Hematopoietic multipotent progenitor cell treated with erythropoietin and hydrocortisone succinate and interleukin-3 and kit ligand, for 4 days (in vitro differentiated cells): ENCODE measurements around the gene MGAT3.
A peak's percentile ranks its signal among the peaks of the same experiment; 100 is the strongest.
"Not testable (repeated sequence)": the region's sequence is repeated elsewhere in the genome, so short reads cannot be mapped to it uniquely, and the experiment has no call there.

ENCODE experiments used
- DNase-seq: peaks from one replicate; pipeline ENCODE4 v3.0.0-alpha.2; 2015

Gene MGAT3

DNA sequence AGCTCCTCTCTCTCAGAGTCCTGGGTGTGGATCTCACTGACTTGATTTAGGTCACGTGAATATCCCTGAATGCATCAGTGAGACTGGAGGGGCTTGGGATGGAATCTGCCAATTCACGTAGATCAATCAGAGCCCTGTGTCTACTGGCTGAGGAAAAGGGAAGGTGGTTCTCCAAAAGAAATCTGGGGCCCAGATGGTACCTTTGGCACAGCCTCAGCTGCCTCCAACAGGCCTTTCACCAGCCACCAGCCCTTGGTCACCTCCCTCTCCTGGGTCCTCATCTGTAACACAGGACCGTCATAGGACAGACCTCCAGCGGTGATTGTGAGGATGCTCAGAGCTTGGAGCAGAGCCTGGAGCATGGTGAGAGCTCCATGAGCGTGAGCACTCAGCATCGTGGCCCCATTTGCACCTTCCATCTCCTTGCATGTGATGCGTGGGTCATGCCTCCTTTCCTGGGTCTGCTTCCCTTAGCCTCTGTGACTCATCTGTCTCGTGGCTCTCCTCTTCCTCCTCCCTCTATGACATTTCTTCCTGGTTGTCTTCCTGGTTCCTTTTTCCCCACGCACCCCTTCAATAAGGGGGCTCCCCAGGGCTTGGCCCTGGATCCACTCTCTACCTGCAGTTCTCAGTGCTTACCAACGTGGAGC lies 37.8 kb downstream of the MGAT3 start:
- no peak for DNase-seq

DNA sequence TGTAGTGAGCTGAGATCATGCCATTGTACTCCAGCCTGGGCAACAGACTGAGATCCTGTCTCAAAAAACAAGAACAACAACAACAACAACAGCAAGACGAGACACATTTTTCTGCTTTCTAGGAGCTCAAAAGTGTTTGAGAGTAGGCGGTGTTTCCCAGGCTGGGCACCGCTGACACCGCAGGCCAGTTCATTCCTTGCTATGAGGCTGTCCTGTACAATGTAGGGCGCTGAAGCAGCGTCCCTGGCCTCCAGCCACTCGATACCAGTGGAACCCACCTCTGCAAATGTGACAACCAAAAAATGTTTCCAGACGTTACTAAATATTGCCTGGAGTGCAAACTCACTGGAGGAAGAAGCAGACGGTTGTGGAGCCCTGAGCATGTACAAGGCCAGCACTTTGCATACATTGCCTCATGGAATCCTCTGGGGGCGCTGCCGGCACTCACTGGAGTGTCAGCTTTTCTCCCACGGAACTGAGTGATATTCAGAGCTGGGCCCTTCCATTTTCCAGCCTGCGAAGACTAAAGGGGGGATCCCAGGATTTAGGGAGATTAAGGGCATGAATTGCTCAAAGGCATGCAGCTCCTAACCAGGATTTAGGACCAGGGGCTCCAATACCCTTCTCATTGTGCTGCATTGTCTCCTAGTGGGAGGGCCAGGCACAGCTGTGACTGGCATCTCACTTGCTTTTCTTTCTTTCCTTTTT lies 39.5 kb downstream of the MGAT3 start:
- peak; percentile 92 for DNase-seq

DNA sequence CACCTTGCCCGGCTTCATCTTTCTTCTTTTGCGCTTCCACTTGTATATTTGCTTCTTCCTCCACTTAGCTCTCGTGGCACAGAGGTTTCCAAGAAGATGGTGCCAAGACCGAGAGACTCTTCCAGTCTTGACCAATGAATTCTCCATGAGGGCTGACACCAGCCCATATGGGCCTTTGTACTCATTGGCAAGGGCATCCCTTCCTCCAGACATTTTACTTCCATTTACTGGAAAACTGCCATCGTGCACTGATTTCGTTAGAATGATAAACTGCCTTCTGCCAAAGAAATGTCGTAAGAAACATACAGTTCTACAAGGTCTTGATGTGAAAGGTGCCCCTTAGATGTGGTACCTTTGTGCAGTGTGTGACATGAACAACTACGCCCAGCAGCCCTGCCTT lies 40.6 kb downstream of the MGAT3 start:
- DNase-seq = no peak

DNA sequence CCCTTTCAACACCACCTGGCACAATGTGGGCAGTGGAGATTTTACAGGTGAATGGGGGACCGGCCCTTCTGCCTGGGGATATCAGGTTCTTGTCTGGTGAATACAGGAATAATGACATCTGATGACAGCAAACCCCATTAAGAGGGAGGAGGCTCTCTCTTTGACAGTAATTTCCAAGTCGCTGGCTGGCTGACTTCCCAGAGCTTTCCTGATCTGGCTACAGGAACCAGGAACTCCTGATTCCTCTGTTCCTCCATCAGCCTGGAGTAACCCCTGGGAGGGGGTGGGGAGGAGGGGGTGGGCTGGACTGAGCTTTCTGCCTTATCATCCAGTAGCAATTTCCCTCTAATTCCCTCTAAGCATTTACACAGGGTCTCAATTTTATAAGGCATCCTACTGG lies 41.6 kb downstream of the MGAT3 start:
- DNase-seq = no peak

DNA sequence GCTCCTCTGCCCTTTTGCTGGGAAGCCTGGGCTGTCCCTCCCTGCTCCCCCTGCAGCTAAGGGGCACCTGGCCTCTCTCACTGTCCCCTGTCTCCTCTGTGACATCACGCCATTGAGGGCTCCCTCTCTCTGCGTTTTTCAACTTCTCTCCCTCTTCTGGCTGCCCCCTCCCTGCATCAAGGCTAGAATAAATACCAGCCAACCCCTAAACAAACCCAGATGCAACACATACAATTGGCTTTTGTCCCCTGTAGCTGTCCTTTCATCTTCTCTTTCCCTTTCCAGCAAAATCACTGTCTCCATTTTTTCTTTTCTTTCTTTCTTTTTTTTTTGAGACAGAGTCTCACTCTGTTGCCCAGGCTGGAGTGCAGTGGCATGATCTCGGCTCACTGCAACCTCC lies 42.0 kb downstream of the MGAT3 start:
- DNase-seq = no peak

DNA sequence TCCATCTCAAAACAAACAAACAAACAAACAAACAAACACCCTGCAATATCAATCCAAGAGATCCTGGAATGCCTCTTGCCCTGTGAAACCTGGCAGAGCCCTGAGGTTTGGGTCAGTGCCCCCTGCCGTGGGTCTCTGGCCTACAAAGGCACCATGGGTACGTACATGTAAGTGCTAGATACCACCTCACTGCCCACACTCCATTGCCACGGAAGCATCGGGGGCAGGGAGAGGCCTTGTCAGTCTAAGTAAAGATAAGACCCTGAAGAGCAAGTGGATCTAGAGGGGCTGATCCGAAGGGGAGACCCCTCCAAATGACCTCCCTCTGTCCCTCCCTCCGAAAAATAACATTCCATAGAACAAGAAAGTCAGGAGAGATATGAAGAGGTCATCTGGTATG lies 43.3 kb downstream of the MGAT3 start:
- no peak for DNase-seq

DNA sequence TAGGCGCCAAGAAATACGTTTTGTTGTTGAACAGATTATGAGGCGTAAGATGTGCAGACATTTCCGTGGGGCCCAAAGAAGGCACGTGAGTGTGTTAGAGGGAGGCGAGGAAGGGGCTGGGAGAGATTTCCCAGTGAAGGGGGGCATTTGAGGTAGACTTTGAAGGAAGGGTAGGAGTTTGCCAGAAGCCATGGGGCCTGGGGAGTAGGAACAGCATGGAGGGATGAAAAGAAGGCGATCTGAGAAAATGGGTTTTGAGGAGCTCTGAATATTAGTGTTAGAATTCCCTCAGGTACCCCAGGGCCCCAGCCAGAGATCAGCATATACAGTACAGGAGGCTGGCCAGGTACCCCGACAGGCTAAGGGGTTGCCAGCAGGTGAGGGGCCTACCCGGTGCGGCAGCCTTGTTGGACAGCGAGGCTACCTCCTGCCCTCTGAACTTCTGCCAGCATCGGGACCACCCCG lies 44.9 kb downstream of the MGAT3 start:
- no peak for DNase-seq

DNA sequence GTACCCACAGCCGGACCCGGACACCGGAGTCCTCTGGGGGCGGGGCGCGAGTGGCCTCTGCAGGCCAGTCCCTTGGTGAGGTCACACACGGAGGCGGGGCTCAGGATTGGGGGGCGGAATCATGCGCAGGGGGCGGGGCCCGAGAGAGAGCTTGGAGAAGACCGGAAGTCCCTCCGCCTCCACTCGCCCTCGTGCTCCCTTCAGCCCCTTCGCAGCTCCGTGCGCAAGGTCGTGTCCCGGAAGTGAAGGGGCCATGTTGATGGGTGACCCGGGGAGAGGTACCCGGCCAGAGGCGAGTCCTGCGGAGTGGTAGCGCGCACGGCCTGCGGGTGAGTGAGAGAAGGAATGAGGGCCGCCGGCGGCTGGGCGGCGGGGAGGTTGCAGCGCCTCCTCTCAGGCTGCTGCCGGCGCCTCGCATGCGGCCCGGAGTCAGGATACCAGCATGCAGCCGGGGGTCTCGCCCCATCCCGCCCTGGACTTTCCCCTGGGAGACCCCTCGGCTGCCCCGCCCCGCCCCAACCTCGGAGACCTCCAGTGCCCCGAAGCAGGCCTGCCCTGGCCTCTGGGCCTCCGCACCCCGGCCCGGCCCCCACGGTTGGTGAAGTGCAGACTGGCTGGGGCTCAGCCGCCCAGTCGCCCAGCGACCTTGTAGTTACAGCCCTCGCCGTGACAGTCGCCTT lies 45.4 kb downstream of the MGAT3 start, which contains the start of gene MIEF1:
Gene MIEF1 (plus strand): TSS at position 182 of the 680 bp plus-strand sequence. CDS start 9,005 bp downstream, outside the sequence.
- peak; percentile 99 for DNase-seq

DNA sequence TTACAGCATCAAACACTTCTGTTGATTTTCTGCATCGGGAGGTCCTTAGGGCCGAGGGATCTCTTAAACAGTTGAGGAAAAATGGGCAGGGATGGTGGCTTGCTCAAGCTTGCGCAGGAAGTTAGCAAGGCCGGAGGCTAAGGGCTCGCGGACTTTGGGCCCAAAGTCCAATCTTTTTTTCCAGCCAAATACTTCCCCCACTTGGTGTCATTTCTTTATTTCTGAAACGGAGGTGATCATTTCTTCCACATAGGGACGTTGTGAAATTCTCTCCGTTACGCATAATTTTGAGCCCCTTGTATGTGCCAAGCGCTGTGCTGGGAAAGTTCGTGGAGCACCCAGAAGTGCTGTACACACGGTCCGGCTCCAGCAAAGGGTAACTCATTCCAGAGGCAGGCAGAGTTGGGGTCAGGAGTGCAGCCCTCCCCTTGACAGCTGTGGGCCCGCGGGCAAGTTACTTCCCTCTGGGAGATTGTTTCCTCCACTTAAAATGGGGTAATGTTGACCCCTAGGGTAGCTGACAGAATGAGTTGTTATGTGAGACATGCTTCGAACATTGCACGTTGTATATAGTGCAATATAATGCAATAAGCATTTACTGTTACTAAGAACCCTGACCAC lies 46.1 kb downstream of the MGAT3 start:
- peak; percentile 46 for DNase-seq

DNA sequence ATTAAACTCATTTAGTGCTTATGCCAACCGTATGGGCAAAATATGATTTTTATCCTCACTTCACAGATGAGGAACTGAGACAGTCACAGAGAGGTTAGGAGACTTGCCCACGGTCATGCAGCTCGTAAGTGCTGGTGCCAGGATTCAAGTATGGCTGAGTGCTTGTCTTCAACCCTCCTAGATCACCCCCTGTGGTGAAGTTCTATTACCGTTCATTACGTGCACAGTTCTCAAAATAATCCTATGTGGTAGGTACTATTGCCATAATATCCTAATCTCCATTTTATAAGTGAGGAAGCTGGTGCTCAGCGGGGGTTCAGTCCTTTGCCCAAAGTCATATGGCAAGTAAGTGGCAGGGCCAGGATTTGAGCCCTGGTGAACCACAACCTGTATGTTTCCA lies 46.8 kb downstream of the MGAT3 start:
- DNase-seq = peak; percentile 57

DNA sequence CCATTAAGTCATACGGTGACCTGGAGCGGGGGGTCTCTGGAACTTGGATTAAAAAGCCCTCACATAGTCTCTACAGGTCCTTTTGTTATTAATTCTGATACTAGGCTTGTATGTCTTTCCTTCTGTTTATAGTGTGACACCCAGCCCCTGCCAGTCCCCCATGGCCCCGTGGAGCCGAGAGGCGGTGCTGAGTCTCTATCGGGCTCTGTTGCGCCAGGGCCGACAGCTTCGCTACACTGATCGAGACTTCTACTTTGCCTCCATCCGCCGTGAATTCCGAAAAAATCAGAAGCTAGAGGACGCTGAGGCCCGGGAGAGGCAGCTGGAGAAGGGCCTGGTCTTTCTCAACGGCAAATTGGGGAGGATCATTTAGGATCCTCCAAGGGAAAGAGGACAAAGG lies 47.3 kb downstream of the MGAT3 start:
- DNase-seq = no peak

DNA sequence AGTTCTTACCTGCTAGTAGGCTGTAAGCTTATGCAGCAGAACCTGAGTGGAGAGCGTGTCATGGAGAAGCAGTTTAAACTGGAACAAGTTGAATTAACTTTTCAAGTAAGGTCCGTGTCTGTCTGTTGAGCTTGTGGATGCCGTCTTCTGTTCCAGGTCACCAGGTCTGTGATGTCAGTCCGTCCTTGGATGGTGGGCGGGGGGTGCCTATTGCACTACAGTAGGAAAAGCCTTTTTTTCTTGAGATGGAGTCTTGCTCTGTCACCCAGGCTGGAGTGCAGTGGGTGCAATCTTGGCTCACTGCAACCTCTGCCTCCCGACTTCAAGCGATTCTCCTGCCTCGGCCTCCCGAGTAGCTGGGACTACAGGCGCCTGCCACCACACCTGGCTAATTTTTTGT lies 50.2 kb downstream of the MGAT3 start:
- DNase-seq = not testable (repeated sequence)

DNA sequence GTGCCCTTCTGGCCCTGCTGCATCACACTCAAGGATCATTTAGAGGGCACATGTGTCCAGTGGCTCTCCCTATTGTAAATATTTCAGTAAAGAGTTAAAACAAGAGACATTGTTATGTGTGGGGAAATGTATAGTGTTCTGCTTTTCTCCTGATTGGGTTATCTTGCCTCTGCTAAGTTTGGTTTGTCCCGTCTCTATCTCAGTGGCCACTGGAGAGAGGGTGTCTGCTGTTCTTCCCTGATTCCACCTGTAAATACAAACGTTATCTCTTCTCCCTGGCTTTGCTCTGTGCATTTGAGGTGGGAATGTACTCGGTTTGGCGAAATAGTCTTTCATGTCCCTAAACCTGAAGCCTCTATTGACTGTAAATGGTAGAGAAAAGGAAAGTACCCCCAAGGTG lies 51.6 kb downstream of the MGAT3 start:
- DNase-seq = peak; percentile 58

DNA sequence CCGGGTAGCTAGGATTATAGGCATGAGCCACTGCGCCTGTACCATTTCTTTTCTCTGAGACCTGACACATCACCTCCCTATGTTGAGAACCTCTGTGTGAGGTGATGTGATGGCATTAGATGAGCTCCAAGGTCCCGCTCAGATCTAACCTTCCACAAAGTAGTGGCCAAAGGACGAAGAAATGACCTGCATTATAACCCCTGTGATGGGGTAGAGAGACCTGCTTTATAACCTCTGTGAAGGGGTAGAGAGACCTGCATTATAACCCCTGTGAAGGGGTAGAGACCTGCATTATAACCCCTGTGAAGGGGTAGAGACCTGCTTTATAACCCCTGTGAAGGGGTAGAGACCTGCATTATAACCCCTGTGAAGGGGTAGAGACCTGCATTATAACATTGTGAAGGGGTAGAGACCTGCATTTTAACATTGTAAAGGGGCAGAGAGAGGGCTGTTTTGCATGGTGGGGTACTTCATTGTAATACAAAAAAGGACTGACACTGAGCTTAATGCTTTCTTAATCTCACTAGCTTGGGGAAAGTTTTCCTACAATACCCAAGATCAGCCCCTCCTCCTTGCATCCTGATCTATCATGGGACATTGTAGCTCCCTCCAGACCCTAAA lies 53.8 kb downstream of the MGAT3 start:
- DNase-seq = no peak

DNA sequence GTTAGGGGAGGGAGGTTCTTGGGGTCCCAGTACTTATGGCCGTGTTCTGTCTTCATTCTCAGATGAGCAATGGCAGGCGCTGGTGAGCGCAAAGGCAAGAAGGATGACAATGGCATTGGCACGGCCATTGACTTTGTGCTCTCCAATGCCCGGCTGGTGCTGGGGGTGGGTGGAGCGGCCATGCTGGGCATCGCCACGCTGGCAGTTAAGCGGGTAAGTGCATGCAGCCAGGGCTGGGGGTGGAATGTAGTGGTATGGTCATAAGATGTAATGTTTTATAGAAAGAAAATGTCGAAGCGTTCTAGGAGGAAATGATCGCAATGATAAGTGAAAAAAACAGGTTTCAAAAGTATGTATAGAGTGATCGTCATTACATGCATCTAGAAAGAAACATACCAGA lies 54.4 kb downstream of the MGAT3 start:
- no peak for DNase-seq

DNA sequence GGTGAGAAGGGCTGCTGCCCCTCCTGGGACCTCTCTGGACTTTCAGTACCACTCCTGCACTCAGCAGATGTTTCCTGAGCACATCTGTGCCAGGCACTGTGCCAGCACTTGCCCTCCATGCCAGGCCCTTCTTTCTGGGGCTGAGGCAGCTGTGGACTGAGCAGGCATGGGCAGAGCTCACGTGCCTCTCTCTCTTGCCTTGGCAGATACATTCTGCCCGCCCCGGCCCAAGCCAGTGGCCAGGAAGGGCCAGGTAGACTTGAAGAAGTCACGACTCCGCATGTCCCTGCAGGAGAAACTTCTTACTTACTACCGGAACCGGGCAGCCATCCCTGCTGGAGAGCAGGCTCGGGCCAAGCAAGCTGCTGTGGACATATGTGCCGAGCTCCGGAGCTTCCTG lies 55.2 kb downstream of the MGAT3 start:
- no peak for DNase-seq

DNA sequence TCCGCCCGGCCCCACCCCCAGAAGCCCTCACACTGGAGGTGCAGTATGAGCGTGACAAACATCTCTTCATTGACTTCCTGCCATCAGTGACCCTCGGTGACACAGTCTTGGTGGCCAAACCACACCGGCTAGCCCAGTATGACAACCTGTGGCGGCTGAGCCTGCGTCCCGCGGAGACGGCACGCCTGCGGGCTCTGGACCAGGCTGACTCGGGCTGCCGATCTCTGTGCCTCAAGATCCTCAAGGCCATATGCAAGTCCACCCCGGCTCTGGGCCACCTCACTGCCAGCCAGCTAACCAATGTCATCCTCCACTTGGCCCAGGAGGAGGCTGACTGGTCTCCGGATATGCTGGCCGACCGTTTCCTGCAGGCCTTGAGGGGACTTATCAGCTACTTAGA lies 57.0 kb downstream of the MGAT3 start:
- no peak for DNase-seq

DNA sequence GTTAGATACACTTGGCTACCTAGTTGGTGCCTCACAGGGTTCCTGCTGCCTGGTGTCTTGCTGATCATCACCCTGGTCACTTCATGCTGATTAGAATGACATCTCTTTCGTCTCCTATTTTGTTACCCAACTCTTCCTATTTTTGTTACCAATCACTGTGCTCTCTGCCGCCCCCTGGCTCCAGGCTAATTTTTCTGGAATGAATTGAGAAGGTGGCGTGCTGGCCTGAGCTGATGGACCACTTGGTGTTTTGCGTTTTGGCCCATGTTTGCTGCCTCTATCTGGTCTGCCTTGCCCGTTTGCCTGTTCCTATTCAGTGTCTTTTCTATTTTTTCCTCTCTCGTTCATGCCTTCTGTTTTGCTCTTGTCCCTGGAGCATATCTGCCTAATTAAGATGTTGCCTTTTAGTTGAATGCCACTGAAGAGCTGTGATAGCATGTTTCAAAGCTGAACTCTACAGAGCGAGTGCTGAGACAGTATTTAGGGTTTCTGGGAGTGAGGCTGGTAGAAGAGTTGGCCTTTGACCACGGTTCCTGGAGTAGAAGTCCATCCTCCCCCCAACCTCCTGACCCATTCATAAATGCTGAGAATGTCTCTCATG lies 57.7 kb downstream of the MGAT3 start:
- peak; percentile 80 for DNase-seq

DNA sequence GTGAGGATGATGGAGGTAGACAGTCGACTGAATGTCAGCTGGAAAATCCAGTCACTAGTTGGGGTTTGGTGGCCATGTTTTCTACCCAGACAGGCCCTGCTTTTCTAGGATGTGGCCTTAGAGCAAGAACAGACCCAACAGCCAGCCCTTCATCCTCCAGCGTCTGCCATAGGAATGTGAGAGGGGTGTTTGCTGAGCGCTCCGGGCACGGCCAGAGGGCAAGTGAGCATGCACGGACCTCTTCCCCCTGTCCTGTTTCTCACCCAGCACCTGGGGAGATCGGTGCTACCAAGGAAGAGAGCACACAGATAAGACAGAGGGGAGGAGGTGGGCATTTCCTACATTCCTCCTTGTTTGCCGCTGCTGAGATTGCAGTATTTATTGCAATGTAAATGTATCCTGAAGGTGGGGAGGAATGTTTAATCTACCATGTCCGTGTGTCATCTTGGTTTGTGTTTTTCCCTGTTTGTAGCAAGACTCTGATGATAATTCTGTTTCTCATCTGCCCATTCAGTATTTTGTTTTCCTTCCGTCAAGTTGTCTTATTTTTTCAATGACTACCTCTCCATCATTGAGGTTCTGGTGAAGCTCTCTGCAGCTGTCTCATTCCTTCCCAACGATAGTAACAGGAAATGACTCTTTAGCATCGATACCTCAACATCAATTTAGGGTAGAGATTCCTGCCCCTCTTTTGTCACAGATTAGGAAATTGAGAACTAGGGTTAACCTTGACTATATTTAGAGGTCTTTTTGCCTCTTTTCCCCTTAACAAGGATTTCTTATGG lies 58.6 kb downstream of the MGAT3 start:
- DNase-seq = no peak

DNA sequence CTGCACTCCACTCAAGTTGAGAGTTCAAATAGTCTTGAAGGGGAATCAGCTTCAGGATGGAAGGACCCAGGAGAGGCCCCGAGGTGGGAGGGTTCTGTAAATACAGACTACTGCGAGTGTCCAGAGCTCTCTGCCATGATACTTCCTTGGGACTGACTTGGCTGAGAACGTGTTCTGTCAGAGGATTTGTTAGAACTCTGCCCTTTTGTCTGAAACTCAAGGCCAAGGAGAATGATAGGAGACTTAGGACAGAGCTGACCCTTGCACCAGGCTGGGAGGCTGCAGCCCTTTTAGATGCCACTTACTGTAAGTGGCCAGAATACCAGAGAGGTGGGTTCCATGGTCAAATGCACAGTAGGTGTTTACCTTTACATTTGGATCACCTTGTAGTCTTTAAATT lies 60.7 kb downstream of the MGAT3 start:
- DNase-seq = no peak

DNA sequence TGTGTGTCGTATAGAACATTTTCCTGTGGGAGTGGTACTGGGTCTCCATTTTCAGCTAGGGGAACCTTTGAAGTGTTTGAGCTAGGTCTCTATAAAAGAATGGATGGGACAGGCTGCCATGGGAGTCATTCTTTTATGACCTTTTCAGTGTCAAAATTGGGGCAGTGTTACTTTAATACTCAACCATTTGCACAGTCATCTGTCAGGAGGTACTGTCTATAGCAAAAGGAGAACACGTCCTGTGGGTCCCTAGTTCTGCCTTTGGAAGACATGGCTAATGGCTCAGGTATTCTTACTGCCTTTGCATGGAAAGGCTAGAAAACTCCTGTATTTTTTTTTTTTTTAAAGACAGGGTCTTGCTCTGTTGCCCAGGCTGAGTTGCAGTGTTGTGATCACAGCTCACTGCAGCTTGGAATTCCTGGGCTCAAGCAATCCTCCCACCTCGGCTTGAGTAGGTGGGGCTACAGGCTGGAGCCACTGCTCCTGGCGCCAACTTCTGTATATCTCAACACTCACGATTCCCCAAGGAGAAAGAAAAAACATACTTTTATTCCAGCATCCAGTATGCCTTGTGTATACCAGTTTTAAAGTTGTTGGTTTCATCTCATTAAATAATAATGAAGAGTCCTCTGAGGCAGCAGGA lies 61.5 kb downstream of the MGAT3 start:
- no peak for DNase-seq
